DMS53 treated with DMSO at 0.1 percent for 48 hours (cell line): ENCODE data around the gene FAM163B.
"Not testable (repeated sequence)": the region's sequence is repeated elsewhere in the genome, so short reads cannot be mapped to it uniquely, and the experiment has no call there.

ENCODE experiments used
- DNase-seq: peaks from one replicate; lab custom pipeline; 2025; ENCODE audit not compliant: unreplicated experiment; lab: John Stamatoyannopoulos, UW

The FAM163B gene

GRCh38 chr9:133640160-133640559 lies 31.0 kb upstream of the FAM163B start:
- no peak for DNase-seq

- no peak for DNase-seq
These were observed 30.4 kb upstream of the FAM163B start for GRCh38 chr9:133639613-133640012.

GRCh38 chr9:133638711-133639110 lies 29.5 kb upstream of the FAM163B start:
- no peak for DNase-seq

GRCh38 chr9:133638076-133638475 lies 28.9 kb upstream of the FAM163B start:
- no peak for DNase-seq

GRCh38 chr9:133637451-133638055 lies 28.4 kb upstream of the FAM163B start:
- no peak for DNase-seq

- DNase-seq: no peak
These were observed 27.7 kb upstream of the FAM163B start for GRCh38 chr9:133636902-133637301.

GRCh38 chr9:133635533-133636531 lies 26.6 kb upstream of the FAM163B start, which contains the start of gene DBH:
TSS of gene DBH (plus strand) at chr9:133636363. CDS start at chr9:133636372, 9 bp downstream.
- DNase-seq: no peak

- no peak for DNase-seq
These were observed 25.9 kb upstream of the FAM163B start for GRCh38 chr9:133635098-133635497.

GRCh38 chr9:133634081-133634691 lies 25.0 kb upstream of the FAM163B start:
- DNase-seq: peak; percentile 43

GRCh38 chr9:133633681-133634080 lies 24.5 kb upstream of the FAM163B start:
- DNase-seq: no peak

- DNase-seq: no peak
These were observed 23.9 kb upstream of the FAM163B start for GRCh38 chr9:133632806-133633680.

- DNase-seq: no peak
These were observed 21.9 kb upstream of the FAM163B start for GRCh38 chr9:133631111-133631510.

- DNase-seq: no peak
These were observed 20.3 kb upstream of the FAM163B start for GRCh38 chr9:133629221-133630110.

- DNase-seq: no peak
These were observed 19.6 kb upstream of the FAM163B start for GRCh38 chr9:133628766-133629165.

GRCh38 chr9:133627341-133627740 lies 18.2 kb upstream of the FAM163B start:
- no peak for DNase-seq

GRCh38 chr9:133626008-133626407 lies 16.8 kb upstream of the FAM163B start:
- not testable (repeated sequence) for DNase-seq

- no peak for DNase-seq
These were observed 13.4 kb upstream of the FAM163B start for GRCh38 chr9:133622555-133622954.

GRCh38 chr9:133621725-133622267 lies 12.6 kb upstream of the FAM163B start:
- DNase-seq: no peak

- DNase-seq: no peak
These were observed 10.6 kb upstream of the FAM163B start for GRCh38 chr9:133619791-133620190.
